HepG2 (cell line): ENCODE data around the gene TBX6. TPM values are rescaled to one million over a fixed set of nuclear protein-coding genes. Genes with fewer than 3 reads are reported as not detected.

Experiments
- AHDC1 ChIP-seq: sonication (generic); formaldehyde crosslinking; IDR thresholded peaks from 2 replicates; pipeline ENCODE4 v1.5.1; 2020; ENCODE audit warnings: mild to moderate bottlenecking, missing genetic modification reagents, borderline replicate concordance
- ASH2L ChIP-seq: fragments of 300-600, 200-600 bp; sonication (generic); IDR thresholded peaks from 2 replicates; pipeline ENCODE4 v1.7.0; 2017; ENCODE audit warnings: low read depth, mild to moderate bottlenecking, moderate library complexity, mixed read lengths, low read length; ENCODE audit not compliant: insufficient read length
- ETV5 ChIP-seq: IDR thresholded peaks from 2 replicates; pipeline ENCODE4 v1.6.1; 2018; ENCODE audit warnings: missing biosample characterization, missing genetic modification reagents, inconsistent platforms, borderline replicate concordance
- JUNB ChIP-seq: sonication (generic); formaldehyde crosslinking; IDR thresholded peaks from 2 replicates; pipeline ENCODE4 v1.8.0; 2022; ENCODE audit warnings: missing genetic modification reagents, mild to moderate bottlenecking, borderline replicate concordance
- NFYC ChIP-seq: IDR thresholded peaks from 2 replicates; pipeline ENCODE4 v1.6.1; 2016; ENCODE audit warnings: missing genetic modification reagents, missing compliant biosample characterization
- SOX6 ChIP-seq, 2 experiments: fragments of 450-650 bp in 1 of 2; sonication (generic) in 1 of 2; formaldehyde crosslinking in 1 of 2; IDR thresholded peaks; 2 replicates each; pipeline versions ENCODE4 v1.4.0 to v1.6.1; 2017 to 2020; ENCODE audit warnings: antibody characterized with exemption in 1 of 2, mild to moderate bottlenecking in 1 of 2, missing genetic modification reagents in 1 of 2
- TBX3 ChIP-seq: fragments of 450-650 bp; IDR thresholded peaks from 2 replicates; pipeline ENCODE4 v1.6.1; 2017; ENCODE audit warnings: antibody characterized with exemption, mild to moderate bottlenecking, inconsistent platforms, borderline replicate concordance
- ZBTB2 ChIP-seq: sonication (generic); formaldehyde crosslinking; IDR thresholded peaks from 2 replicates; pipeline ENCODE4 v1.8.0; 2022; ENCODE audit warnings: low read depth, missing genetic modification reagents
- ZBTB37 ChIP-seq: sonication (generic); formaldehyde crosslinking; IDR thresholded peaks from 2 replicates; pipeline ENCODE4 v1.4.0; 2020; ENCODE audit warnings: mild to moderate bottlenecking, missing genetic modification reagents
- ZBTB46 ChIP-seq: sonication (generic); formaldehyde crosslinking; IDR thresholded peaks from 2 replicates; pipeline ENCODE4 v1.4.0; 2020; ENCODE audit warnings: mild to moderate bottlenecking, missing genetic modification reagents, borderline replicate concordance
- ZFP36L2 ChIP-seq: sonication (generic); formaldehyde crosslinking; IDR thresholded peaks from 2 replicates; pipeline ENCODE4 v1.4.0; 2020; ENCODE audit warnings: missing genetic modification reagents
- ZNF557 ChIP-seq: sonication (generic); formaldehyde crosslinking; IDR thresholded peaks from 2 replicates; pipeline ENCODE4 v1.4.0; 2020; ENCODE audit warnings: missing genetic modification reagents
- ZNF615 ChIP-seq: sonication (generic); formaldehyde crosslinking; IDR thresholded peaks from 2 replicates; pipeline ENCODE4 v1.5.0; 2020; ENCODE audit warnings: mild to moderate bottlenecking, missing genetic modification reagents, borderline replicate concordance
- ZNF7 ChIP-seq: IDR thresholded peaks from 2 replicates; pipeline ENCODE4 v1.6.1; 2016; ENCODE audit warnings: missing biosample characterization, missing genetic modification reagents
- ZNF800 ChIP-seq: sonication (generic); formaldehyde crosslinking; IDR thresholded peaks from 2 replicates; pipeline ENCODE4 v1.4.0; 2020; ENCODE audit warnings: missing genetic modification reagents
- polyA plus RNA-seq, 8 experiments: library from polyadenylated mRNA; depleted of rRNA in 3 of 8; stranded (reverse) in 7 of 8; unstranded in 1 of 8; fragments of >200 nt; fragmentation: Illumina TruSeq in 4 of 8; extraction: Trizol in 4 of 8; gene quantifications; 2 replicates each; pipeline versions ENCODE4 v1.2.1 to v1.2.3, GENCODE V29; 2011 to 2016; ENCODE audit warnings: low read depth in 4 of 8, missing spikeins in 1 of 8, mixed read lengths in 1 of 8; ENCODE audit not compliant: insufficient read depth in 1 of 8
- total RNA-seq, 5 experiments: library from RNA; depleted of rRNA; stranded (reverse); fragments of >200 nt; fragmentation: Illumina TruSeq; extraction: Trizol; gene quantifications; 2 replicates each; pipeline ENCODE4 v1.2.3, GENCODE V29; 2016; ENCODE audit warnings: low read depth in 1 of 5

TBX6 gene
- total and polyA plus RNA-seq, 2 of the 13 experiments (the other 11 are each of a cell fraction or from before 2014, with no cell fraction given), result 0.24 to 0.42 TPM

GRCh38 chr16:30065943-30066760, 25.6 kb downstream of the TBX6 start (continued):
- TF ChIP-seq JUNB (CRISPR knock-in tag) (peak; percentile 79), ZNF800 (no peak), SOX6 (IDR thresholded peaks at IDR 0.05) (no peak), SOX6 (CRISPR knock-in tag; IDR thresholded peaks at IDR 0.05) (no peak), NFYC (no peak), ZBTB37 (CRISPR knock-in tag) (no peak), ZBTB2 (peak; percentile 61; the same call in 1 of the 2 replicates), ETV5 (CRISPR knock-in tag) (peak; percentile 3; the same call in 1 of the 2 replicates), ZNF7 (CRISPR knock-in tag) (no peak), ZFP36L2 (CRISPR knock-in tag) (no peak), ZNF615 (no peak), ASH2L (peak; percentile 25), ZBTB46 (CRISPR knock-in tag) (no peak), AHDC1 (peak; percentile 63; the same call in 1 of the 2 replicates), ZNF557 (CRISPR knock-in tag) (no peak), TBX3 (no peak)
